Measurements from ENCODE around the gene ABHD17C. TPM values are rescaled to one million over a fixed set of nuclear protein-coding genes. Genes with fewer than 3 reads are reported as not detected.

Gene ABHD17C
- total RNA-seq, 1 experiment from 2014 or later: 16.3 TPM

DNA sequence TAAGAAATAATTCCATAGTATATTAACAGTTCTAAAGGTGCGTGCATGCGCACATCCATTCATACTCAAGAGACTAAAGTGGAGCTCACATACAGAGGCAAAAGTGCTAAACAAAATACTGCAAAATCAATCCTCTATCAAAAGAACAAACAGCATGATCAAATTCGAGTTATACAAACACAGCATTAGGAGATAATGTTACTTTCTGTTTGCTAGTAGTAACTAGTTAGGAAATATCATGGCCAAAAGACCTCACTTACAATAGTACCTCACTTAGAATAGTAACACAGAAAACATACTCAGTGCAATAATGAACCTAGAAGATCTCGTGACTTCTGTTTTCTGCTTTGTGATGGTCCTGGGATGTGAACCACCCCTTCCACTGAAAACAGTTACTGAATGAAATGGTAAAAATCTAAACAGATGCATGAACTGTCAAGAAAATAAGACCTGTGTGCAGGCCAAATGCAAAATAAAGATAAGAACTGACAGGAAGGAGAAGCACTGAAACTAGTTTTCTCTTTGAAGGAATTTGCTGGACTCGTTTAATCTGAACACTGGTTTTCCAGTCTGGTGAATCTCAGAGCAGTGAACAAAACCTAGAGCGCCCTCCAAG lies 63.1 kb downstream of the ABHD17C start:
- TF ChIP-seq SIN3A (IDR thresholded peaks at IDR 0.05; ENCODE audit: borderline replicate concordance, insufficient read depth, low read depth, low read length) (no peak), POLR2AphosphoS5 (IDR thresholded peaks at IDR 0.05; ENCODE audit: low read depth, low read length) (no peak), TCF7L2 (IDR thresholded peaks at IDR 0.05; ENCODE audit: low read depth, low read length) (no peak)
- TF ChIP-seq, protein P1, sequence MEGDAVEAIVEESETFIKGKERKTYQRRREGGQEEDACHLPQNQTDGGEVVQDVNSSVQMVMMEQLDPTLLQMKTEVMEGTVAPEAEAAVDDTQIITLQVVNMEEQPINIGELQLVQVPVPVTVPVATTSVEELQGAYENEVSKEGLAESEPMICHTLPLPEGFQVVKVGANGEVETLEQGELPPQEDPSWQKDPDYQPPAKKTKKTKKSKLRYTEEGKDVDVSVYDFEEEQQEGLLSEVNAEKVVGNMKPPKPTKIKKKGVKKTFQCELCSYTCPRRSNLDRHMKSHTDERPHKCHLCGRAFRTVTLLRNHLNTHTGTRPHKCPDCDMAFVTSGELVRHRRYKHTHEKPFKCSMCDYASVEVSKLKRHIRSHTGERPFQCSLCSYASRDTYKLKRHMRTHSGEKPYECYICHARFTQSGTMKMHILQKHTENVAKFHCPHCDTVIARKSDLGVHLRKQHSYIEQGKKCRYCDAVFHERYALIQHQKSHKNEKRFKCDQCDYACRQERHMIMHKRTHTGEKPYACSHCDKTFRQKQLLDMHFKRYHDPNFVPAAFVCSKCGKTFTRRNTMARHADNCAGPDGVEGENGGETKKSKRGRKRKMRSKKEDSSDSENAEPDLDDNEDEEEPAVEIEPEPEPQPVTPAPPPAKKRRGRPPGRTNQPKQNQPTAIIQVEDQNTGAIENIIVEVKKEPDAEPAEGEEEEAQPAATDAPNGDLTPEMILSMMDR (IDR thresholded peaks at IDR 0.05): no peak
- TF ChIP-seq, protein P2, sequence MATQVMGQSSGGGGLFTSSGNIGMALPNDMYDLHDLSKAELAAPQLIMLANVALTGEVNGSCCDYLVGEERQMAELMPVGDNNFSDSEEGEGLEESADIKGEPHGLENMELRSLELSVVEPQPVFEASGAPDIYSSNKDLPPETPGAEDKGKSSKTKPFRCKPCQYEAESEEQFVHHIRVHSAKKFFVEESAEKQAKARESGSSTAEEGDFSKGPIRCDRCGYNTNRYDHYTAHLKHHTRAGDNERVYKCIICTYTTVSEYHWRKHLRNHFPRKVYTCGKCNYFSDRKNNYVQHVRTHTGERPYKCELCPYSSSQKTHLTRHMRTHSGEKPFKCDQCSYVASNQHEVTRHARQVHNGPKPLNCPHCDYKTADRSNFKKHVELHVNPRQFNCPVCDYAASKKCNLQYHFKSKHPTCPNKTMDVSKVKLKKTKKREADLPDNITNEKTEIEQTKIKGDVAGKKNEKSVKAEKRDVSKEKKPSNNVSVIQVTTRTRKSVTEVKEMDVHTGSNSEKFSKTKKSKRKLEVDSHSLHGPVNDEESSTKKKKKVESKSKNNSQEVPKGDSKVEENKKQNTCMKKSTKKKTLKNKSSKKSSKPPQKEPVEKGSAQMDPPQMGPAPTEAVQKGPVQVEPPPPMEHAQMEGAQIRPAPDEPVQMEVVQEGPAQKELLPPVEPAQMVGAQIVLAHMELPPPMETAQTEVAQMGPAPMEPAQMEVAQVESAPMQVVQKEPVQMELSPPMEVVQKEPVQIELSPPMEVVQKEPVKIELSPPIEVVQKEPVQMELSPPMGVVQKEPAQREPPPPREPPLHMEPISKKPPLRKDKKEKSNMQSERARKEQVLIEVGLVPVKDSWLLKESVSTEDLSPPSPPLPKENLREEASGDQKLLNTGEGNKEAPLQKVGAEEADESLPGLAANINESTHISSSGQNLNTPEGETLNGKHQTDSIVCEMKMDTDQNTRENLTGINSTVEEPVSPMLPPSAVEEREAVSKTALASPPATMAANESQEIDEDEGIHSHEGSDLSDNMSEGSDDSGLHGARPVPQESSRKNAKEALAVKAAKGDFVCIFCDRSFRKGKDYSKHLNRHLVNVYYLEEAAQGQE (IDR thresholded peaks at IDR 0.05; ENCODE audit: insufficient read depth in 1 of 2, low read depth in 2 of 2, low read length in 1 of 2): no peak
- intact Hi-C loops (cut with micrococcal nuclease; ENCODE audit: unreplicated experiment): no loop called here
- Histone ChIP-seq H3K27me3 (ENCODE audit: control insufficient read depth, insufficient read depth, low read length) (no peaks in the 10 kb centered on the region), H3K4me1 (ENCODE audit: control insufficient read depth, insufficient read depth, low read length) (no peaks in the 10 kb centered on the region), H3K36me3 (ENCODE audit: control insufficient read depth, insufficient read depth, low read length) (no peaks in the 10 kb centered on the region), H3K4me3 (ENCODE audit: low read depth in 2 of 2, low read length in 2 of 2) (no peak overlapping the region), H3K27ac (ENCODE audit: low read length) (no peak overlapping the region), H3K9me3 (ENCODE audit: control insufficient read depth, insufficient read depth, low read depth, low read length) (no peaks in the 10 kb centered on the region)
- ChIA-PET POLR2A (no interaction called here), CTCF (no interaction called here)
- no peak for ATAC-seq
- BruUV-seq (replicated peaks): no TSS peak
- in situ Hi-C loops (cut with HindIII; ENCODE audit: low pct_unique_long_range_greater_than_20kb, low sequenced_read_pairs): no loop called here
- no peak for DNase-seq (ENCODE audit: low read depth, low spot score)

DNA sequence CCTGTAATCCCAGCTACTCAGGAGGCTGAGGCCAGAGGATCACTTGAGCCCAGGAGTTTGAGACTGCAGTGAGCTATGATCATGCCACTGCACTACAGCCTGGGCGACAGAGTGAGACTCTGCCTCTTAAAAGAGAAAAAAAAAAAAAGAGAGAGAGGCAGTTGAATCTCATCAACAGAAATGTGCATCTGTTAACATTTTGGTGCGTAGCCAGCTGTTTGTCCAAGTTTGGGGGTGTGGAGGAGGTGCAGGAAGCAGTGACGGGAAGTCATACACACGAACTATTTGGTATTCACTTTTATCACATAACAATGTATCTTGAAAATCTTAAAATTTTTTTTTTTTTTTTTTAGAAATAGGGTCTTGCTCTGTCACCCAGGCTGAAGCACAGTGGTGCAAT lies 65.8 kb downstream of the ABHD17C start:
- H3K27ac ChIP-seq (ENCODE audit: low read length): no peak overlapping the region
- TF ChIP-seq SIN3A (IDR thresholded peaks at IDR 0.05; ENCODE audit: borderline replicate concordance, insufficient read depth, low read depth, low read length) (no peak), TCF7L2 (IDR thresholded peaks at IDR 0.05; ENCODE audit: low read depth, low read length) (no peak), POLR2AphosphoS5 (IDR thresholded peaks at IDR 0.05; ENCODE audit: low read depth, low read length) (no peak)
- TF ChIP-seq, protein P2 (IDR thresholded peaks at IDR 0.05; ENCODE audit: insufficient read depth in 1 of 2, low read depth in 2 of 2, low read length in 1 of 2): no peak
- TF ChIP-seq, protein P1 (IDR thresholded peaks at IDR 0.05): no peak
- ChIA-PET POLR2A (interaction anchor here (0.6 kb wide), 1 partner anchor 1197 kb away, joined by 5 read pairs; no protein-coding TSS in a partner anchor), CTCF (interaction anchor here (0.6 to 0.7 kb wide), 3 partner anchors 12 to 64 kb away, joined by 4 to 8 read pairs (median 7); no protein-coding TSS in a partner anchor)
- H3K27me3 ChIP-seq (ENCODE audit: control insufficient read depth, insufficient read depth, low read length): no peaks in the 10 kb centered on the region
- no TSS peak for BruUV-seq (replicated peaks)
- H3K36me3 ChIP-seq (ENCODE audit: control insufficient read depth, insufficient read depth, low read length): no peaks in the 10 kb centered on the region
- ATAC-seq: no peak
- intact Hi-C loops (cut with micrococcal nuclease; ENCODE audit: unreplicated experiment) (no loop called here), in situ Hi-C loops (cut with HindIII; ENCODE audit: low pct_unique_long_range_greater_than_20kb, low sequenced_read_pairs) (no loop called here)
- H3K4me3 ChIP-seq (ENCODE audit: low read depth in 2 of 2, low read length in 2 of 2): no peak overlapping the region
- DNase-seq (ENCODE audit: low read depth, low spot score): no peak
- H3K9me3 ChIP-seq (ENCODE audit: control insufficient read depth, insufficient read depth, low read depth, low read length): no peaks in the 10 kb centered on the region
- H3K4me1 ChIP-seq (ENCODE audit: control insufficient read depth, insufficient read depth, low read length): no peaks in the 10 kb centered on the region
